Superior temporal gyrus (tissue), 1 donor: Measurements from ENCODE around the gene LPGAT1.
"Not testable (repeated sequence)": the region's sequence is repeated elsewhere in the genome, so short reads cannot be mapped to it uniquely, and the experiment has no call there.

ENCODE experiments used
- DNase-seq: peaks from one replicate; pipeline ENCODE4 v3.0.0-alpha.2; 2016; ENCODE audit errors: extremely low spot score

Gene LPGAT1, protein sequence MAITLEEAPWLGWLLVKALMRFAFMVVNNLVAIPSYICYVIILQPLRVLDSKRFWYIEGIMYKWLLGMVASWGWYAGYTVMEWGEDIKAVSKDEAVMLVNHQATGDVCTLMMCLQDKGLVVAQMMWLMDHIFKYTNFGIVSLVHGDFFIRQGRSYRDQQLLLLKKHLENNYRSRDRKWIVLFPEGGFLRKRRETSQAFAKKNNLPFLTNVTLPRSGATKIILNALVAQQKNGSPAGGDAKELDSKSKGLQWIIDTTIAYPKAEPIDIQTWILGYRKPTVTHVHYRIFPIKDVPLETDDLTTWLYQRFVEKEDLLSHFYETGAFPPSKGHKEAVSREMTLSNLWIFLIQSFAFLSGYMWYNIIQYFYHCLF

DNA sequence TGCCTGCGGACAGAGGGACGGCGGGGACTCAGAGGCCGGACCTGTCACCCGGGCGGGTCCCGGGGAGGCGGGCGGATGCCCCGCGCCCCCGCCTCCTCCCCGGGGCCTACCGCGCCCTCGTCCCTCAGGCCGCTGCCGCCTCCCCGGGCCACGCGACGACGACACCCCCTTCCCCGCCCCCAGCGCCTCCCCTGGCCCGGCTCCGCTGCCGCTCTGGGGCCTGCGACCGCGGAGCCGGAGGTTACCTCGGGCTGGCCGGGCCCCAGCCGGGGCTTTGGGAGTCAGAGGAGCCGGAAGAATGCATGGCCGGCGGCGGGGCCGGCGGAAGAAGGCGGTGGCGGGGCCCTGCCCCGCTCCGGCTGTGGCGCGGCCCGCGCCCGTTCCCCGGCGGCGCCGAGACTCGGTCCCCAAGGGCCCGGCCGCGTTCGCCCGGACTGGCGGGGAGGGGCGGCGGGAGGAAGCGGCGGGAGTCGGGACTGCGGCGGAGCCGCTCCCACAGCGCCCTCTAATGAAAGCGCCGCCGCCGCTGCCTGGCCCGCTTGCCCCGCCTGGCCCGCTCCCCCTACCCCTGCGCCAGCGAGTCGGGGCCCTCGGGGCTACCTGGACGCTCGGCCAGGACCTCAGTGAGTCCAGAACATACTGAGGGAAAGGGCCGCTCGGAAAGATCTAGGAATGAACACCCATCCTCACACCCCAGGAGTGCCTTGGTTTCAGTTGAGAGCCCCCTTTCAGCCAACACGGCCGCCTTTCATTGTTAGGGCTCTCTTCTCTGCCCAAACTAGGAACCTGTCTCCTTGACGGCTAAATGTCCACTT is at the start of gene LPGAT1:
Gene LPGAT1 (minus strand): TSS at position 436 of the 815 bp plus-strand sequence. CDS start 1,467 bp downstream, outside the sequence.
- DNase-seq, result peak; percentile 84

DNA sequence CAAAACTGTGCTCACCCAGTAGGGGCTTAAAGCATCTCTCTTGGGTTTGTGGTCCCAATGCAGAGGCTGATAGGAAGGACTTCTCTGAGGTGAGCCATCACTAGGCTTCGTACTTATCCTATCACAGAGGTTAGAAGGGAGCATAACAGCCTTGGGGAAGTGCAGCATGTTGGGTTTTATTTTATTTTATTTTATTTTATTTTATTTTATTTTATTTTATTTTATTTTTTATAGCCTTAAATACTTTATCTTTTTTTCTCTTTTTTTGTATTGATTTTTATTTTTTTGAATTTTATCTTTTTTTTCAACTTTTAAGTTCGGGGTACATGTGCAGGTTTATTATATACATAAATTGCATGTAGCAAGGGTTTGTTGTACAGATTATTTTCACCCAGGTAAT is 48.9 kb upstream of the LPGAT1 start:
- no peak for DNase-seq

DNA sequence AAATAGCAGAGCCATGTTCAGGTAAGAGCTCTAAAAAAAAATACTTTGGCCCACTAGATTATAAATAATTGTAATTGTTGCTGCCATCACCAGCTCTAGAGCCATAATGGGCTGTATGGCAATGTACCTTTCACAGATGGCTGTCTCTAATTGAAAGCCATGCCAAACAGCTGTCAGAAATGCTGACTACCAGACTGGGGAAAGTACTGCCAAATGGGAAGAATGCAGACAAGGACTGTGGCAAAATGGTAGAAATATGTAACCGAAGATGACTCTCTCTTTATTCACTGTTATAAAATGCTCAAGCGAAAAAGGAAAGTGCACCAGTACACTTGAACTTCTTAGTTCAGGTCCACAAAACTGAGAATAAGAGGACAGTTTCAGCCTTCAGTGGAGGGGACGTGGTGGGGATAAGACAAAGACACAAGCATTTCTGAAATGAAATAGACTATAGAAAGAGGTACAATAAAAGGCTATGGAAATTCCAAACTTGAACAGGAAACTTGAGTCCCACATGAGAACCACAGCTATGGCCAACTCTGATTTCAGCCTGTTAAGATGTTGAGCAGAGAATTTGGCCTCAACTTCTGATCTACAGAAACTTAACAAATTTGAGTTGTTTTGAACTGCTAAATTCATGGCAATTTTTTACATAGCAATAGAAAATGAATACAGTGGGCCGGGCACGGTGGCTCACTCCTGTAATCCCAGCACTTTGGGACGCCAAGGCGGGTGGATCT is 46.5 kb upstream of the LPGAT1 start:
- DNase-seq, result no peak

DNA sequence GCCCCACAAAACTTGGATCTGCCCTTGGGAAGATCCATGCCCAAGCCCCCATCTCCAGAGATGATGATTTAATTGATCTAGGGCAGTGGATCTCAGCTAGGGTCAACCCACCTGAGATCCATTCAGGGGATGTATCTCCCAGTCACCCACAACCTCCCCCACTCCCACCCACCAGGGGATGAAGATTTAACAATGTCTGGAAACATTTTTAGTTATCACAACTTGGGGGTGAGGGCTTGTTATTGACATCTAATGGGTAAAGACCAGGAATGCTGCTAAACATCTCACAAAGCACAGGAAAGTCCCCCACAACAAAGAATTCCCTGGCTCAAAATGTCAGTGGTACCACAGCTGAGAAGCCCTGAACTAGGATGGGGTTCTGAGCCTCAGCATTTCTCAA is 45.0 kb upstream of the LPGAT1 start:
- no peak for DNase-seq

DNA sequence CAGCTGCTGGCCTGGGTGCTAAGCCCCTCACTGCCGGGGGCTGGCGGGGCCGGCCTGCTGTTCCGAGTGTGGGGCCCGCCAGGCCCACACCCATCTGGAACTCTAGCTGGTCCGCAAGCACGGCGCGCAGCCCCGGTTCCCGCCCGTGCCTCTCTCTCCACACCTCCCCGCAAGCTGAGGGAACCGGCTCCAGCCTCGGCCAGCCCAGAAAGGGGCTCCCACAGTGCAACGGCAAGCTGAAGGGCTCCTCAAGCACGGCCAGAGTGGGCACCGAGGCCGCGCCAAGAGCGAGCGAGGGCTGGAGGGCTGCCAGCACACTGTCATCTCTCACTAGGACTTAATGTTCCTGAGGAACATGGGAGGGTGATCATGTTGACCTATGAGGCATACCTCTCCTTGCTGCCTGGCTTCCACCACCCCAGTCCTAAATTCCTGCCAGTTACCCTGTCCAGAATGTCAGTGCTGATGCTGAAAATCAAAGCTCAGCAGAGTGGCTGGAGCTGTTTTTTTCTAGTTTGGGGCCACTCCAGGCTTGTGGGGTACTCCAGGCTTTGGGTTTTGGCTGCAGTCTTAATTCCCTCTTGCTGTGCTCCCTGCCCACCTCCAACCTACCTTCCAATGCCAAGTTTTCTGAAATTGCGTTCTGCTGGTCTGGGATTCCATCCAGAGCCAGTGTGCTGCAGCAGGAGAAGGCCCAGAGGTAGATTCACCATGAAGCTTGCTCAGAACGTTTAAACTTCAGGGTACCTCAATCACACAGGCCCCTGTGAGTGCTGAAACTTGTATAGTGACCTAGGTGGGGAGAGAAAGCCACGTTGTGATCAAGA is 44.2 kb upstream of the LPGAT1 start:
- DNase-seq, result no peak

DNA sequence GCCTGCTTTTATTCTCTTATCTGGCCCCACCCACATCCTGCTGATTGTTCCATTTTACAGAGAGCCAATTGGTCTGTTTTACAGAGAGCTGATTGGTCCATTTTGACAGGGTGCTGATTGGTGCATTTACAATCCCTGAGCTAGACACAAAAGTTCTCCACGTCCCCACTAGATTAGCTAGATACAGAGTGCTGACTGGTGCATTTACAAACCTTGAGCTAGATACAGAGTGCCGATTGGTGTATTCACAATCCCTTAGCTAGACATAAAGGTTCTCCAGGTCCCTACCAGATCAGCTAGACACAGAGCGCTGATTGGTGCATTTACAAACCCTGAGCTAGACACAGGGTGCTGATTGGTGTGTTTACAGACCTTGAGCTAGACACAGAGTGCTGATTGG is 43.2 kb upstream of the LPGAT1 start:
- not testable (repeated sequence) for DNase-seq

DNA sequence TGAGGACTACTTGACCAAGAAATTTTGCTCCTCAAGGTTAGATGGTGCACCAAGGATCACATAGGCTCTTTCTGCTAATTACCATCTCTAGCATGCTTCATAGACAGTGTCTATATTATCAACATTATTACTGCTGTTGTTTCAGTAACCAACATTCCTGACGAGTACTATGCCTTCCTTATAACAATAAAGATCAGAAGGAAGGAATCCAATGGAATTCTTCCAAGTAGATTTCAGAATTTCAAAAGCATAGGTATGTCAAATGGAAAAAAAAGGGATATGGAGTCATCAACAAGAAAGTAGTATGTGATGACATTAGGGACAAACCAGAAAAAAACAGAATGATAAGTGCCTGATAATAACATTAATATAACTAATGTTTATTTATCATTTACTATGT is 39.6 kb upstream of the LPGAT1 start:
- no peak for DNase-seq

DNA sequence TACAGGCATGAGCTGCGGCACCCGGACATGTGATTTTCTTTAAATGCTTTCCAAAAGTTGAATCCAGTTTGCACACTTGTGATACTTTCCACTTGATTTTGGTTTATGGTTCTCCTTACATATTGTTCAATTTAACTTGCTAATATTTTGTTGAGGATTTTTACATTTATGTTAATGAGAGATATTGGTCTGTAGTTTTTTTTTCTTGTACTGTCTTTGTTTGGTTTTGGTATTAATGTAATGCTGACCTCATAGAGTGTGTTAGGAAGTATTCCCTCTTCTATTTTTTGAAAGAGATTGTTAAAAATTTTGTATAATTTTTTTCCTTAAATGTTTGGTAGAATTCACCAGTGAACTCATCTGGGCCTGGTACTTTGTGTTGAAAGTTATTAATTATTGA is 34.6 kb upstream of the LPGAT1 start:
- no peak for DNase-seq

DNA sequence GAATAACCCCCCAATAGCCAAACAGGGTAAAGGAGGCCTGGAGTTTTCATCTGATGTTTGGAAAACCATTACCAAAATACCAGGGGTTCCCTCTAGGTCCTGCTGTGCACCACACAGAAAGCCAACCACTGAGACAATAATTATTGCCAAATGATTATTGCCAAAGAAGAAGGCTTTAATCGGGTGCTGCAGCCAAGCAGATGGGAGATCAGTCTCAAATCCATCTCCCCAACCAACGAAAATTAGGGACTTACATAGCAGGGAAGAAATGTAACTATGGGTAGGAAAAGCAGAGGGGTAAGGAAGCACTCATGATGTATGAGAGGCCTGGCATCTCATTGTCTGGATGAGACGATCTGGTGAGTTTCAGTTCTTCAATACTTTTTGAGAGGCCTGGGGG is 28.8 kb upstream of the LPGAT1 start:
- DNase-seq, result no peak

DNA sequence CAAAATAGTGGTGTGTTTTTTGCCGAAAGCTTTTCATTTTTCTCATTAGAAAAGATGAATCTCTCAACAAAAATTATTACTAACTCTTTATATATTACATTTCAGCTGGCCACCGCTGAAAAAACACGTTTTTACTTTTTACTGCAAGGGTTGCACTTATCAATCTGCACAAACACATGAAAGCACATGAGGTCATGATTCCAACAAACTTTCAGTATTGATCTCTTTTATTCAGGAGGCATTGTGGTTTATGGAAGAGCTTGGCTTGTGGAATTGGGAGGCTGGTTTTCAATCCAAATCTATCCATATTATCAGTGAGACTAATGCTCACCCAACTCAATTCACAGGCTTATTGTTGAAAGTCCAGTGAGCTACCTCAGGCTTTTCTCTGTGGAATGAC is 20.6 kb upstream of the LPGAT1 start:
- DNase-seq, result no peak

DNA sequence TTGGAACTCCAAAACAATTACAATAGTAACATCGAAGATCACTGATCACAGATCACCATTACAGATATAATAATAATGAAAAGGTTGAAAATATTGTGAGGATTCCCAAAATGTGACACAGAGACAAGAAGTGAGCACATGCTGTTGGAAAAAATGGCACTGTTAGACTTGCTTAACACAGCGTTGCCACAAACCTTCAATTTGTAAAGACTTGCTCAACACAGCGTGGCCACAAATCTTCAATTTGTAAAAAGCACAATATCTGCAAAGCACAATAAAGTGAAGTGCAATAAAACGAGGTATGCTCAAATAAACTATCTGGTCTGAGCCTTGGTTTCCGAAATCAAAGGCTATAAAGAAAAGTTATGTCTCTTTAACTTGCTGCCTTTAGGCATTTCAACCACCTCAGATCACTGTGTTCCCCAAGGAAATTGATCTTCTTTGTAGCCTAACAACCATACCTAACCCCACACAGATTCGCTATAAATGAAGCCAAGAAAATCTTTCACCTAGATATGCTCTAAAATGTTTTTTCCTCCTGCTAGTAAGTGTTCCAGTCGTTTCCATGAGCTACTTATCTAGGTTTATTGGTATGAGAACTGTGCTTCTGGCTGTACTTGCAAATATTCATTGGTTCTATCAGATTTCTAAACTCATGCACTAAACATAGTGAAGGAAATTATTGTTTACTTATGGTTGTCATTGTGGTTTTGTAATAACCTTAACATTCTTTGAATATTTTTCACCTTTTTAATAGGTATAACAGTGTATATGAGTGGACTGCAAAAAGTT is 13.1 kb upstream of the LPGAT1 start:
- no peak for DNase-seq

DNA sequence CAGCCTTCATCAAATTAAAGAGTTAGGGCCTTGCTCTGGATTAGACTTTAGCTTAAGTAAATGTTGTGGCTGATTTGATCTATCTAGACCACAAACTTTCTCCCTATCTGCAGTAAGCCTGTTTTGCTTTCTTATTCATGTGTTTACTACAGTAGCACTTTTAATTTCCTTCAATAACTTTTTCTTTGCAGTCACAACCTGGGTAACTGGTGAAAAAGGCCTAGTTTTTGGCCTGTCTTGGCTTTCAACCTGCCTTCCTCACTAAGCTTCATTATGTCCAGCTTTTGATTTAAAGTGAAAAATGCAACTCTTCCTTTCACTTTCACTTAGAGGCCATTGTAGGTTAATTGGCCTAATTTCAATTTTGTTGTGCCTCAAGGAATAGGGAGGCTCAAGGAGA is 12.5 kb upstream of the LPGAT1 start:
- DNase-seq, result no peak

DNA sequence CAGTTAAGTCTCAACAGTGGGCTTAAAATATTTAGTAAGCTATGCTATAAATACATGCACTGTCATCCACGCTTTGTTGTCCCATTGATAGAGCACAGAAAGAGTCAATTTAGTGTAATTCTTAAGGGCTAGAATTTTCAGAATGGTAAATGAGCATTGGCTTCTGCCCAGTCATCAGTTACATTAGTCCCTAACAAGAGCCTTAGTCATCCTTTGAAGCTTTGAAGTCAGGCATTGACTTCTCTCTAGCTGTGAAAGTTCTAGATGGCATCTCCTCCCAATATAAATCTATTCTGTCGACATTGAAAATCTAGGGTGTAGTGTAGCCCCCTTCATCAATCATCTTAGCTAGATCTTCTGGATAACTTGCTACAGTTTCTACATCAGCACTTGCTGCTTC is 12.0 kb upstream of the LPGAT1 start:
- no peak for DNase-seq

DNA sequence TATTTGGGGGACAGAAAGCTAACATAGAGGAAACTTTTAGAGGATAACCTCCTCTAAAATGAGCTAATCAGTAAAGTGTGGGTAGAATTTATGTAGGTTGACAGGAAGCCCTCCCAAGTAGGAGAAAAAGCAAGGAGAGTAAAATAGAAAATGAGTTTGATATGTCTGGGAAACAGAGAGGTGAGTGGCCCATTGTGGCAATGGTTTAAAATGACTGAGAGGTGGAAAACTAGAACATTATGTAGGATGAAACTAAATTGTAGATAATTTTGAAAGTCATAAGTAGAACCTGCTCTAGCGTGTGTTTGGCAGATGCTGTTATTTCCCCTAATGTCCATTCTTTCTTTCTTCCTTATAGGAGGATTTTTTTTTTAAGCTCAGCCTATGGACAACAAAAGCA is 8.5 kb upstream of the LPGAT1 start:
- no peak for DNase-seq

DNA sequence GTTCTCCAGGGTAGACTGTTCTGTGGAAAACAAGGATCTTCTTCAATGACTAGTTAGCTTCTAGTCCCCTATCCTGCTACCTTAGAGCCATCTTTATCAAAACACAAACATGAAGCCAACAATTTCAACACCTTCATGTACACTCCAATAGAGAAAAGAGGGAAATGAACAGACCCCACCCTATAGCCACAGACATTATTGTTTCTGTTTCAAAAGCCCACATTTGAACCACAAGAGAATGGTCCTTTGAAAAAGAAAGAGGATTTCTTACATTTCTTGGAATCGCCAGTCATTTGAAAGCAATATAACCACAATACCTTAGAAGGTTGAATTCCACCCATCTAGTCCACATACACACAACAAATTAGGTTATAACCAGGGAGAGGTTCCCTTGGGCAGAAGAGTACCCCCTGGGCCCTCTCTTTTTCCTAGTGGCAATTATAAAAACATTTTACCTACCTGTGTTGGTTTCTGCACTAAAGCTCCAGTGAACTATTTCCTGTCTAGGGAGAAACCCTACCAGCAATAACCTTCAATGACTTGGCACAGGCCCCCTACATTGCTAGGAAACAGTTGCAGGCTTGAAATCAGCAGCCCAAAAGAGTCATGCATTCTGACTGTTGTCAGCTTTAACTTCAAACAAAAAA is 2.7 kb upstream of the LPGAT1 start:
- DNase-seq, result no peak

DNA sequence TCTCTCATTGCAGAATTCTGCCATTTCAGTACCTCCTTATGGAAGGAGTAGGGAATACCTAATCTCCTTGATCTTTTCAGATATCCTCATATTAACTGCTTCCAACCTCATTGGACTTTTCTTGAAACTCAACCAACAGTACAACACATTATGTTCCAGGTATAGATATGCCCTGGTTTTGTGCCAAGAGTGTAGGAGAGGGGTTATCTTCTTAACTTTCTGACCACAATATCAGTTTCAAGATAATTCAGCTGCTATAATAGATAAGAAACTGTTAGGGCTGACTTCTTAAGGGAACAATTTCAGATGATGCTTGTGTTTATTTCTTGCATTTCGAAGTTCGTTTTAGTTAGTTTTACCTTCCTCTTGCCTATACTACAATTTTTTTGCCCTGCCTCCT is 2.1 kb upstream of the LPGAT1 start:
- DNase-seq, result no peak

DNA sequence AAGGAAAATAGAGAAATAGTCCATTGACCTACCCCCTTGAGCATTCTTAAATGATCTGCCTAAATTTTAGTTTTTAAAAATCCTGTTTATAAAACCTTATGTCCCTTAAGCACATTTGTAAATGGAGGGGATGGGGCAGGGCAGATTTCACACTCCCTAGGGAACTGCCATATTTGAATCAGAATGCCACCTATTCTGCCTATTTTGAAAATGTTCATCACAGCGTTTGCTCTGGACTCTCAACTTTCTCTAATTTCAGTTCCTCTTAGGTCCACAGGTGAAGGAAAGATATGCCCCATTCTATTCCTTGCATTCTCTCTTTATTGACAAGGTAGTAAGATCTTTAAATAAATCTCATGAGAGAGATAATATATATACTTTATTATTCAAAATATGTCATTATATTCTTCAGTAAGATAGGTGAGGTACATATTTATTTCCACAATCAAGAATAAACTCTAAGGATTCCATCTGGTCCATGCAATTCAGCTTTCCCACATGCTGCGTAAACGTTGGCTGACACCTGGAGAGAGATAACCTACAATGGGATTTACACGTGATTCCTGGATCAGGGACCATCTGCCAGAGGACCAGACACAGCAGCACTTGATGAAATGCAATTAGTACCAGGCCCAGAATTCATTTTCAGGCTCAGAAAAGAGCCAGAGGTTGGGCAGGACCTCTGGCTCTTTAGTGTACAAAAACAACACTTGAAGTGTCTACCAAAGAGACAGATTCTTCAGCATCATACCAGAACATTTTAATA is 1.2 kb upstream of the LPGAT1 start:
- DNase-seq, result no peak

DNA sequence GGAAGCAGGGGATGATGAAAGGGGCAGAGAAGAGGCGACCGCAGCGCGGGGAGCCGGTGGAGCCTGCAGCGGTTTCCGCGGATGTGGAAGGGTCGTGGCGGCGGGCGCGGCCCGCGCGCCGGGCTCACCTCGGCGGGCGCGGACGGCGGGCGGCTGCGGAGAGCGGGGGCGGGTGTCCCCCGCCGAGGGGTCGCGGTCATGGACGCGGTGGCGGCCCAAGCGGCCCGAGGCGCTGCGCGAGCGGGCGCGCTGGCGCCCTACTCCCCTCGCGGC is 572 bp downstream of the LPGAT1 start:
- DNase-seq, result no peak

DNA sequence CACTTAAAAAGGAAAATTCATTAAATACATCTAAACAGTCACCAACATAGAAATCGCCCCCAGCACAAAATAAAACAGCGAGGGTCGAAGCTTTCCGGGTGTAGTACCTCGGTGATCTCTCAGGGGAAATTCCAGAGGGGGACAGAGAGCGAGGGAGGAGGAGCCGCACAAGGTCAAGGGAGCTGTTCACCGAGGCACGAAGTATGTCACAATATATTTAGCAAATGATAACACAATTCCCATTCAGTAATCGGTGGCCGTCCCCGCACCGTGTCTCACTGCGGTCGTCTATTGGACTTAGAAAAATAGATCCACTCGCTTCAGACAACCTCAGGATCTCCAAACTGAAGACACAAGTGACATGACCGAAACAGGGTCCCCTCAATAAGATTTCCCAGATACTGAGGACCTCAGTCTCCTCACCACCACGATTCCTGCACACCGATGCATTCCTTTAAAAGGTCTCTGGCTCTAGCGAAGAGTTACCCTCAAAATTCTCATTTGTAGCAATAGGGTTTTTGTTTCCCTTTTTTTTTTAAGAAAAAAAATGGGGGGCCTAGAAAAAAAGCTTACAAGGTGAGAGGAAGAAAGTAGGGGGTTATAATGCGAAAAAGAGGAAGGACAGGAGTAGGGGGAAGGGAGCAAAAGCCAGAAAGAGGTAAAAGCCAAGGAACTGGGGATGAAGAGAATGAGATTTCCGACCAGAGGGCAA is 1.1 kb downstream of the LPGAT1 start:
- peak; percentile 78 for DNase-seq
